Ureter (tissue), 1 donor: Measurements from ENCODE around the gene CHST11. TPM values are rescaled to one million over a fixed set of nuclear protein-coding genes. Genes with fewer than 3 reads are reported as not detected.

Experiments used
- DNase-seq: peaks from one replicate; pipeline ENCODE4 v3.0.0-alpha.2; 2020; ENCODE audit warnings: low spot score
- total RNA-seq: library from RNA; stranded (reverse); gene quantifications from one replicate; pipeline ENCODE4 v1.2.4, GENCODE V29; 2023
- donor health status: DM: yes; HTN: yes; CAD: no.

The CHST11 gene
- total RNA-seq, 1 donor from 2014 or later: 10.8 TPM

DNA sequence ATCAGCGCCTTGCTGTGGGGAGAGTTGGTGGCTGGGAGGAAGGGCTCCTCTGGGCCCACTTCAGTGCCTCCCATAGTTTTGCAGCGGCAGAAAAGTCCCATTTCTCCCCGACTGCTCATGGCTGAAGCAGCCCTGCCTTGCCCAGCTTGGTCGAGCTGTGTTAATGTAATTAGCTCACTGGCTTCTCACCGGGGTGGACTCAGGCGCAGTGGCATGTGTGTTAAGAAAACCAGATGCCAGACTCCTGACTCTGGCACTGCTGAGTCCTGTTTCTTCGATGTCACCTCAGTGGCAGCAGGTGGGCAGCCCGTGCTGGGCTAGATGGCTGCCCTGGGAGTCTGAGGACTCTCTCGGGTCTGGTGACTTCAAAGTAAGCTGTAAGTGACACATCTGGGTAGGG, 47.4 kb downstream of the CHST11 start:
- DNase-seq: no peak

- DNase-seq: no peak
Observed at GRCh38 chr12:104505095-104505818, 48.5 kb downstream of the CHST11 start.

DNA sequence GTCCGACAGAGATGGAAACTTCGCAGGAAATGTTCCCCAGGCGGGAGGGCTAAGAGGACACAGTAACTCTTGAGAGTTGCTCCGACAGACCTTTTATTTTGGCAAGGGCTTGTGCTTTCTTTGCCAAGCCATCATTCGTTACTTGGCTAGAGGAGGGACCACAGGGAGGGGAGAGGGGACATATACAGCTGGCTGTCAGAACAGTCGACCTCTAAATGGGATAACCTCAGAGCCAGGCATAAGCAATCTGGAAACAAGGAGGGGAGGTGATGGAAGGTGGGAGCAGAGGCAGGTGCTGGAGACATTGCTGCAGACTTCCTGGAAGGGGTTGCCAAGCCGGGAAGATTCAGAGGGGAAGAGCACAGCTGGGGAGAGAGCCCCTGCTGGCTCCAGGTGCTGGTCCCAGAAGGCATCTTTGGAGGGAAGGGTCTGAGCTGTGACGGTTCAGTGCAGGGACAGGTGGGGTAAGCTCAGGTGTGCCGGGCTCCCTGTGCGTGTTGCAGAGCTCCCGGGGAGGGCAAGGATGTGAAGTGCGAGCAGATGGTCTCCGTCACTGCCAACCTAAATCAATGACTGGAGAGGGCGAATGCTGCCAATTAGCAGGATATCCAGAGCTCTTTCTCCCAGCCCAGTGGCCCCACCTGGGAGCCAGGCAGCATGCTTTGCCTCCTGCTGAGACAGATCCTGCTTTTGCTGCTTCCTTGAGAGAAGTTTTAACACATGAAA, 50.1 kb downstream of the CHST11 start:
- no peak for DNase-seq

GRCh38 chr12:104507672-104508071, 50.9 kb downstream of the CHST11 start:
- no peak for DNase-seq

DNA sequence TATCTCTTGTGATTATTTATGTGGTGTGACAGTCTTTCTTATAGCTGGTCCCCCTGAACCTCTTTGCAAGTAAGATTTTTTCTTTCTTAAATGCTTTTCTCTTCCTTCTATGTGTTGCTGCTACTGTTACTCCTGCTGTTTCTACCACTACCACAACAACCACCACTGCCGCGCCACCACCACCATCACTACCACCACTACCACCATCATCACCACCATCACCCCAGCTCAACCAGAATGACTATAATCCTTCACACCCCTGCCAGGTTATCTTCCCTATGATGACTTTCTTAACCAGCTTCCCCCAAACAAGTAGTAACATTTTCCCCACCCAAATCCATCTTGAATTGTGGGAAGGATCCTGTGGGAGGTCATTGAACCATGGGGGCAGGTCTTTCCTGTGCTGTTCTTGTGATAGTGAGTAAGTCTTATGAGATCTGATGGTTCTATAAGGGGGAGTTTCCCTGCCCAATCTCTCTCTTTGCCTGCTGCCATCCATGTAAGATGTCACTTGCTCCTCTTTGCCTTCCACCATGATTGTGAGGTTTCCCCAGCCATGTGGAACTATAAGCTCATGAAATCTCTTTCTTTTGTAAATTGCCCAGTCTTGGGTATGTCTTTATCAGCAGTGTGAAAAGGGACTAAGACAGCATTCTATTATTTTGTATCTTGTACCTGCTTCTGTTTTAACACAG, 52.2 kb downstream of the CHST11 start:
- DNase-seq: no peak

- DNase-seq: no peak
Observed at GRCh38 chr12:104510145-104510872, 53.6 kb downstream of the CHST11 start.

GRCh38 chr12:104510873-104511440, 54.2 kb downstream of the CHST11 start:
- no peak for DNase-seq

- no peak for DNase-seq
Observed at GRCh38 chr12:104513681-104514080, 56.9 kb downstream of the CHST11 start.

DNA sequence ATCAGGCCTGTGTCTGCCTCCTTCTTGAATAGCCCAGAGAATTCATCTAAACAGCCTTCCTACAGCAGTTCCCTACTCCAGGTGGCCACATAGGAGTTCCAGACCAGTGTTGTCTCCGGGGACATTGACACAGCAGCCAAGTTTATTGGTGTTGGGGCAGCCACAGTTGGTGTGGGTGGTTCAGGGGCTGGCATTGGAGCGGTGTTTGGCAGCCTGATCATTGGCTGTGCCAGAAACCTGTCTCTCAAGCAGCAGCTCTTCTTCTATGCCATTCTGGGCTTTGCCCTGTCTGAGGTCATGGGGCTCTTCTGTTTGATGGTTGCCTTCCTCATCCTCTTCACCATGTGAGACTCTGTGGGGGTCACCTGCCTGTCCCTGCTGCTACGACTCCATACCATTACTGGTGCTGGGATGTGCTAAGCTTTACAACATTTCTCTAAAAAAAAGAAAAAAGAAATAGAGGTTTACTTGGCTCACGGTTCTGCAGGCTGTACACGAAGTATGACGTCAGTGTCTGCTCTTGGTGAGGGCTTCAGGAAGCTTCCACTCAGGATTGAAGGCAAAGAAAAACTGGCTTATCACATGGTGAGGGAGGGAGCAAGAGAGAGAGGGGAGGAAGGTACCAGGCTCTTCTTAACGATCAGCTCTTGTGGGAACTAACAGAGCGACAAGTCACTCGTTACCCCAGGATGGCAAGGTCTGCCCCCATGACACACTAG, 57.5 kb downstream of the CHST11 start:
- DNase-seq: no peak

DNA sequence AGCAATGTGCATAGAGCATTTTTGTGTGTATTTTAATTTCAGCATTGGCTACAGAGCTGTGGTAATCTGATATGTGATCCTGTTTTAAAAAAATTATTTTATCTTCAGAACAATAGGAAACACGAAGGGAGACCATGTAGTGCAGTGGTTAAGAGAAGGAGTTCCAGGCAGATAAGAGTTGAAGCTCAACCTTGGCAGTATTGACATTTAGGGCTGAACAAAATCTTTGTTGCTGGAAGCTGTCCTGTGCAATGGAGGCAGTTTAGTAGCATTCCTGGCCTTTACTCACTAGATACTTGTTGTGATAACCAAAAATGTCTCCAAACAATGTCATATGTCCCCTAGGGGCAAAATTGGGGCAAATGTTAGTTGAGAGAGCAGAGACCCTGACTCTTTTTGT, 59.2 kb downstream of the CHST11 start:
- no peak for DNase-seq

DNA sequence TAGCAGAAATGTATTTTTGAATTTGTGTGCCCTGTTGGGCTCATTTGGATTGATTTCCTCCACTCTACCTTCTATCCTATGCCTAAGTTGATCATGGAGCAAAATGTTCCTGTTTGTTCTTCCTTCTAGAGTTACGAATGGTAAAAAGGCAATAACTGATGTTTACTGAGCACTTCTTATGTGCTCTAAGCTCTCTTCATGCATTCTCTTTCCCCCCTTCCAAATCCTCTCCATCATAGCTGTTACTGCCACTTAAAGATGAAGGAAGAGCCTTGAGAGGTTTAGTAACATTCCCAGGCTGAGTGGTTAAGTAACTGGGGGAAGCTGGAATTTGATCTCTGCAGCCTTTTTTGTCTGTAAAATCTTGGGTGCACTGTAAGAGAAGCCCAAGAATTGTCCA, 60.1 kb downstream of the CHST11 start:
- no peak for DNase-seq

DNA sequence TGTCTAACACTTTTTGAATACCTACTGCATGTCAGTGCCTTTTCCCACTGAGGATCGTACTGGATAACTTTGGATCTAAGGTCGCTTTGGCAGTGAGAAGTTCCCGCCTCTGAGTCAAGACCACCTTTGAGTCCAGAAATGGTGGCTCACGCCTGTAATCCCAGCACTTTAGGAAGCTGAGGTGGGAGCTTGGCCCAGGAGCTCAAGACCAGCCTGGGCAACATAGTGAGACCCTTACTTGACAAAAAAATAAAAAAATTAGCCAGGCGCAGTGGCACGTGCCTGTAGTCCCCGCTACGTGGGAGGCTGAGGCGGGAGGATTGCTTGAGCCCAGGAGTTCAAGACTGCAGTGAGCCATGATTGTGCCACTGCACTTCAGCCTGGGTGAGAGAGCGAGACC, 61.1 kb downstream of the CHST11 start:
- DNase-seq: no peak

DNA sequence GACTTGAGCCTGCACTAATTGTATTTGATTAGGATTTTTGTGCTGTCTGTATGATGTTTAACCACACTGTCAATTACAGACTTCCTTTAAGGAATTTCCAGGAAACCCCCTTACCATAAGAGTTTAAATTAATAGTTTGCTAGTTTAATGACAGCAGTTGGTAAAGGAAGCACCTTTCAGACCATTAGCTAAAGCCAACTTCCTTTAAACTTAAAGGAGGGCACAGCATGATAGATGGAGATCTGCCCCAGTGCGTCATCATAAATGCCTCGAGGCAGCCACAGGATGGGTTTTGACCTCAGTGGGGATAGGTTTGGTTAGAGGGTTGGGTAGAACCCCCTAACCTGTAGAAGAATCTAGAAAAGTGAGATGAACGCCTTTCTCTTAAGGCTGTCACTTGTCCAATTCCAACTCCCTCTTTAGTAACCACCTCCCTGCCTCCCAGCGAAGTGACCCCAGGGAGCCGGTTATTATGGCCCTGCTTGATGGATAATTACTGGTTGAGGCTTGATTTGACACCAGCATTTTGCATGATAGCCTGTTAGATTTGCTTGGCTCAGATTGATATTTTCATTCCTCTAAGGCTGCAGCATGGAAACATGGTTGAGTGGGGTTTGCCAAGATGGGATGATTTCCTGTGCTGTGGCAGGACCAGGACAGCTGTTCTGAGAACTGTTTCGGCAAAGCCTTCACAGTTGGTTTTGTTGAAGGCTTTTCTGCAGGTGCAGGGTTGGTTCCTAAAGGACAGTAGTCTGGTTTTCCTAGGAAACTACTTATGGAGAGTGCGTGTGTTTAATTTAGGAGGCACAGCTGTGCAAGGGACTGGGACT, 62.7 kb downstream of the CHST11 start:
- DNase-seq: no peak

DNA sequence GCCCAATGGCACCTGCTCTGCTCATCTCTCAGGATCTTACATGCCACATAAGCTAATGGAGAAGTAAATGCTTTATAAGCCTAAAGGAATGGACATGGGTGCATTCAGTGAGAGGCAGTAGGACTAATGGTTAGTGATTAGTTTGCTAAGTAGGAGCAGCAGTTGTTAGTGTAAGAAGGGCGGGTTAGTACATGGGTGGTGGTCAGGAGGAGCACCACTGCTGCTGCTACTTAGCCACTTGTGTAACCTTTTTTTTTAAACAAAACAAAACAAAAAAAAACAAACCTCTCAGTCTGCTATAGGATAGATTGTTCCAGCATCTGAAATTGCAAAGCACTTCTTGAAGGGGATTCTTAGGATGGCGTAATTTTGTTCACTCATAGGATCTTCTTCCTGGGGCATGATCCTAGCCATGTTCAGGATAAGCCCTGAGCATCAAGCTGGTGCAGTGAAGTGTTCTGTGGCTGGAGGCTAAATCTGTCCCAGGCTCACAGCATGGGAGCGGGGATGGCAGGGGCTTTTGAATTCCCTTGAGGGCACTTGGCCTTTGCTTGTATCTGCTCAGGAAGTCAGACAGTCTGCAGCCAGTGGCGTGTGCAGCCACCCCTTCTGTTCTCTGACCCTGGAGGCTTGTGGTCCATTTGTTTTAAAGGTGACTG, 63.6 kb downstream of the CHST11 start:
- DNase-seq: no peak

GRCh38 chr12:104521731-104522130, 65.0 kb downstream of the CHST11 start:
- no peak for DNase-seq

DNA sequence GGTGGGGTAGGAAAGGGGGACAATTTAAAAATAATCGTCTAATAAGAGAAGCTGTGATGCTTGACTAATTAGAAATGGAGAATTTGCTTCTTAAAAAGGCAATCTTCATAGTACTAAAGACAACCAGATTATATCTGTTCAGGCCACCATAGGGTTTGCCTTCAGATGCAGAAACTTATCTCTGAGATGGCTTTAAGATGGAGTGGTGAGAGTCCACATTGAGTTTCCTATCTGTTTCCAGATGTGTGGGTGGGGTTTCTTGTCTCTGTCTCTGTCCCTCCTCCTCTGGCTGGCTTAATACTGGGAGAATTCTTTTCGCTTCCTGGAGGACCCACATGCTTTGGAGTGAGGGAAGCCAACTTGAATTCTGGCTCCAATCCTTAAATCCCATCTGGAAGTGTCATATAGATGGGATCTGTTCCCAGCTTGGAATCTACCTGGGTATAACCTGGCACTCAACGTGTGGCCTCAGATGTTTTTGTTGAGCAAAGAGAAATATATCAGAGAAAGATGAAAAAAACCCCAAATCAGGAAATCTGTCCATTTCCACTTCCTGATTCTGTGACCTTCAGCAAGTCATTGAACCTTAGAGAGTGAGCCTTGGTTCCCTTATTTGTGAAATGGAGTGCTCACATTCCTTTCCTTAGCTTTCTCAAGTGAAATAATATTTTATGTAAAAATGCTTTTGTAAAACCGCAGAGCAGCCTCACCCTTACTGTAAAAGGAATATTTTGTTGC, 66.4 kb downstream of the CHST11 start:
- no peak for DNase-seq

GRCh38 chr12:104524034-104524832, 67.5 kb downstream of the CHST11 start:
- no peak for DNase-seq

GRCh38 chr12:104526320-104526719, 69.6 kb downstream of the CHST11 start:
- DNase-seq: no peak
